Measurements from ENCODE around the gene TMPRSS9.

TMPRSS9 gene

DNA sequence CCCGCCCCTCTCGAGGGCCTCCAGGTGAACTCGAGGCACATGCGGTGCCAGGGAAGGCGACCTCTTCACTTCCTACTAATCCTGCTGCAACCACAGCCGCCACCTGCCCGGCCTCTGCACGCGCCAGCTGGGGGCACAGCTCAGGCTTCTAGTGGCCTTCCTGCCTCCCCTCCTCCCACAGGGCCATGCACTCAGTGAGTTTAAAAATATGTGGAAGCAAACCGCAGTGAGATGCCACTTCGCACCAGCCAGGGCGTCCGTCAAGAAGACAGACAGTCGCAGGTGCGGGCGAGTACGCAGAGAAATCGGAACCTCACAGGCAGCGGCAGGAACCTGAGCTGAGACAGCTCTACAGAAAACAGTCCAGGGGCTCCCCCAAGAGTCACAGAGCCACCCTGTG lies 86.3 kb downstream of the TMPRSS9 start:
- Histone ChIP-seq H3K9ac (ENCODE audit: low read depth in 1 of 2, low read length in 2 of 2) (no peak overlapping the region), H3K27me3 (ENCODE audit: control insufficient read depth in 1 of 2, insufficient read depth in 2 of 2, low read length in 2 of 2) (no peaks in the 10 kb centered on the region), H3K9me3 (ENCODE audit: control insufficient read depth in 1 of 2, low read length in 2 of 2) (no peaks in the 10 kb centered on the region), H3K4me3 (ENCODE audit: low read depth in 1 of 2, low read length in 2 of 2) (no peak overlapping the region), H3K4me1 (ENCODE audit: control insufficient read depth in 1 of 2, insufficient read depth in 2 of 2, low read length in 2 of 2) (no peaks in the 10 kb centered on the region), H3K36me3 (ENCODE audit: control insufficient read depth in 1 of 2, insufficient read depth in 2 of 2, low read length in 2 of 2) (peaks cover 0 to 30% of the 10 kb centered on the region in 2 donors), H3K27ac (ENCODE audit: low read depth, low read length) (no peak overlapping the region)

DNA sequence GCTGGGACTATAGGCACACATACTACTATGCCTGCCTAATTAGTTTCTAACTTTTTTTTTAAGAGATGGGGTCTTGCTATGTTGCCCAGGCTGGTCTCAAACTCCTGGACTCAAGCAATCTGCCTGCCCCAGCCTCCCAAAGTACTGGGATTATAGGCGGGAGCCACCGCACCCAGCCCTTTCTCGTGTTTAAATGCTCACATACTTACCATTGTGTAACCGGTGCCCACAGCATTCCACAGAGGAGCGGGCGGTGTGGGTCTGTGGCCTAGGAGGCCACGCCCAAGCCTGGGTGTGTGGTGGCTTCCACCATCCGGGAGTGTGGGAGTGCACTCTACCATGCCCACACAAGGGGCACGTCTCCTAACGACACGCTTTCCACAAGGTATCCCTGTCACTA lies 89.0 kb downstream of the TMPRSS9 start:
- H3K27ac ChIP-seq (ENCODE audit: low read depth, low read length) = no peak overlapping the region
- no peak overlapping the region for H3K4me3 ChIP-seq (ENCODE audit: low read depth in 1 of 2, low read length in 2 of 2)
- H3K36me3 ChIP-seq (ENCODE audit: control insufficient read depth in 1 of 2, insufficient read depth in 2 of 2, low read length in 2 of 2) = peaks cover 0 to 11% of the 10 kb centered on the region in 2 donors
- H3K4me1 ChIP-seq (ENCODE audit: control insufficient read depth in 1 of 2, insufficient read depth in 2 of 2, low read length in 2 of 2) = no peaks in the 10 kb centered on the region
- H3K27me3 ChIP-seq (ENCODE audit: control insufficient read depth in 1 of 2, insufficient read depth in 2 of 2, low read length in 2 of 2) = no peaks in the 10 kb centered on the region
- H3K9ac ChIP-seq (ENCODE audit: low read depth in 1 of 2, low read length in 2 of 2) = no peak overlapping the region
- H3K9me3 ChIP-seq (ENCODE audit: control insufficient read depth in 1 of 2, low read length in 2 of 2) = no peaks in the 10 kb centered on the region

GRCh38 chr19:2451138-2451537 lies 91.1 kb downstream of the TMPRSS9 start:
- no peak overlapping the region for H3K9ac ChIP-seq (ENCODE audit: low read depth in 1 of 2, low read length in 2 of 2)
- peaks cover 4 to 9% of the 10 kb centered on the region in 2 donors for H3K4me1 ChIP-seq (ENCODE audit: control insufficient read depth in 1 of 2, insufficient read depth in 2 of 2, low read length in 2 of 2)
- H3K9me3 ChIP-seq (ENCODE audit: control insufficient read depth in 1 of 2, low read length in 2 of 2) = no peaks in the 10 kb centered on the region
- H3K27ac ChIP-seq (ENCODE audit: low read depth, low read length) = no peak overlapping the region
- no peak overlapping the region for H3K4me3 ChIP-seq (ENCODE audit: low read depth in 1 of 2, low read length in 2 of 2)
- peaks cover 0 to 3% of the 10 kb centered on the region in 2 donors for H3K36me3 ChIP-seq (ENCODE audit: control insufficient read depth in 1 of 2, insufficient read depth in 2 of 2, low read length in 2 of 2)
- no peaks in the 10 kb centered on the region for H3K27me3 ChIP-seq (ENCODE audit: control insufficient read depth in 1 of 2, insufficient read depth in 2 of 2, low read length in 2 of 2)

DNA sequence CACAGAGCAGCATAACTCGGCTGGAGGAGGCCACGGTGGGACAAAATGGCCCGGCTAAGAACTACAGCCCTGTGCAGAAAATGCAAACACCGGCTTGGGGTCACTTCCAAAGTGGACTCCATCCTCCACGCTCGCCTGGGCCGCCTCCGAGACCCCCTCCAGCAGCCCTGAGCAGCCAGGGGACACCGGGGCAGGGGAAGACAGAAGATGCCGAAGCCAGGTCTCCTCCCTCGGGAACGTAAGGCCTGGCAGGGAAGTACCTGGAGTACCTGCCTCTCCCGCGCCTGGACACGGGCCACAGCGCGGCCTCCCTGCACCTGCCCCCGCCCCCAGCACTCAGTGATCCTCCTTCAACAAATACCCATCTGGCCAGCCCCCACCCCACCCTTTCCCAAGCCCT lies 91.7 kb downstream of the TMPRSS9 start:
- no peaks in the 10 kb centered on the region for H3K27me3 ChIP-seq (ENCODE audit: control insufficient read depth in 1 of 2, insufficient read depth in 2 of 2, low read length in 2 of 2)
- H3K4me1 ChIP-seq (ENCODE audit: control insufficient read depth in 1 of 2, insufficient read depth in 2 of 2, low read length in 2 of 2) = peaks cover 4 to 9% of the 10 kb centered on the region in 2 donors
- H3K4me3 ChIP-seq (ENCODE audit: low read depth in 1 of 2, low read length in 2 of 2) = no peak overlapping the region
- H3K27ac ChIP-seq (ENCODE audit: low read depth, low read length) = no peak overlapping the region
- H3K9ac ChIP-seq (ENCODE audit: low read depth in 1 of 2, low read length in 2 of 2) = no peak overlapping the region
- H3K36me3 ChIP-seq (ENCODE audit: control insufficient read depth in 1 of 2, insufficient read depth in 2 of 2, low read length in 2 of 2) = peaks cover 0 to 3% of the 10 kb centered on the region in 2 donors
- no peaks in the 10 kb centered on the region for H3K9me3 ChIP-seq (ENCODE audit: control insufficient read depth in 1 of 2, low read length in 2 of 2)

- Histone ChIP-seq H3K27ac (ENCODE audit: low read depth, low read length) (no peak overlapping the region), H3K27me3 (ENCODE audit: control insufficient read depth in 1 of 2, insufficient read depth in 2 of 2, low read length in 2 of 2) (no peaks in the 10 kb centered on the region), H3K36me3 (ENCODE audit: control insufficient read depth in 1 of 2, insufficient read depth in 2 of 2, low read length in 2 of 2) (peaks cover 0 to 3% of the 10 kb centered on the region in 2 donors), H3K4me3 (ENCODE audit: low read depth in 1 of 2, low read length in 2 of 2) (no peak overlapping the region), H3K4me1 (ENCODE audit: control insufficient read depth in 1 of 2, insufficient read depth in 2 of 2, low read length in 2 of 2) (peaks cover 4 to 13% of the 10 kb centered on the region in 2 donors), H3K9me3 (ENCODE audit: control insufficient read depth in 1 of 2, low read length in 2 of 2) (no peaks in the 10 kb centered on the region), H3K9ac (ENCODE audit: low read depth in 1 of 2, low read length in 2 of 2) (no peak overlapping the region)
Observed at GRCh38 chr19:2453431-2454025, 93.5 kb downstream of the TMPRSS9 start.

DNA sequence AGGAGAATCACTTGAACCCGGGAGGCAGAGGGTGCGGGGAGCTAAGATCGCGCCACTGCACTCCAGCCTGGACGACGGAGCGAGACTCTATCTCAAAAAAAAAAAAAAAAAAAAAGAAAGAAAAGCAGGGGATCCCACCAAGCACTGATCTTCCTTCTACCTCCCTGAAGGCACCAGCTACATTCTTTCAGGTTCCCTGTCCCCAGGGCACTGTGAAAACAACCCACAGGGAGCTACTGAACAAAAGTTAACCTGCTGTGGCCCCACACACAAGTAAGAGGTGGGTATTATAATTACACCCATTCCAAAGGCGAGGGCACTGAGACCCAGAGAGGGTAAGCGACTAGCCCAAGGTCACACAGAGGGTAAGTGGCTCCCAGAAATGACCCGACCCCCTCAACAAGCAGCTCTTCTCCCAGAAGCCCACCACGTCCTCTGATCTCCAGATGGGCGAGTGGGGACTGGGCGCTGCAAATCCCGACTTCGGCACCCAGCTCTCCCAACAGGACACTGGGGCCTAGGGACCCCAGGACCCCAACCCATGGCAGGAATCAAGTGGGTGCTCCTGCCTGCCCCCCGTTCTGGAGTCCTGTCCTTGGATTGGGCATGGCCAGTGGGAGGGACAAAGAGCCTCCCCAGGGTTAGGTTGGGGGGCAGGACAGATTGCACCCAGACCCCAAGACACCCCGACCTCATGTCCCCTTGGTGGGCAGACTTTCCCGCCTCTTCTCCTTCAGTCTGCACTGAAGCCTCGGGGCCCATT lies 94.3 kb downstream of the TMPRSS9 start:
- no peak overlapping the region for H3K4me3 ChIP-seq (ENCODE audit: low read depth in 1 of 2, low read length in 2 of 2)
- H3K9ac ChIP-seq (ENCODE audit: low read depth in 1 of 2, low read length in 2 of 2) = no peak overlapping the region
- H3K36me3 ChIP-seq (ENCODE audit: control insufficient read depth in 1 of 2, insufficient read depth in 2 of 2, low read length in 2 of 2) = peaks cover 0 to 3% of the 10 kb centered on the region in 2 donors
- no peaks in the 10 kb centered on the region for H3K27me3 ChIP-seq (ENCODE audit: control insufficient read depth in 1 of 2, insufficient read depth in 2 of 2, low read length in 2 of 2)
- H3K27ac ChIP-seq (ENCODE audit: low read depth, low read length) = no peak overlapping the region
- no peaks in the 10 kb centered on the region for H3K9me3 ChIP-seq (ENCODE audit: control insufficient read depth in 1 of 2, low read length in 2 of 2)
- peaks cover 4 to 13% of the 10 kb centered on the region in 2 donors for H3K4me1 ChIP-seq (ENCODE audit: control insufficient read depth in 1 of 2, insufficient read depth in 2 of 2, low read length in 2 of 2)

GRCh38 chr19:2454962-2455850 lies 95.1 kb downstream of the TMPRSS9 start:
- H3K9ac ChIP-seq (ENCODE audit: low read depth in 1 of 2, low read length in 2 of 2) = peak overlapping the region; percentile 64 to 72
- no peak overlapping the region for H3K27ac ChIP-seq (ENCODE audit: low read depth, low read length)
- H3K4me3 ChIP-seq (ENCODE audit: low read depth in 1 of 2, low read length in 2 of 2) = peak overlapping the region; percentile 65 to 78

GRCh38 chr19:2455851-2456570 lies 95.9 kb downstream of the TMPRSS9 start:
- peak overlapping the region; percentile 65 to 78 for H3K4me3 ChIP-seq (ENCODE audit: low read depth in 1 of 2, low read length in 2 of 2)
- H3K9me3 ChIP-seq (ENCODE audit: control insufficient read depth in 1 of 2, low read length in 2 of 2) = no peaks in the 10 kb centered on the region
- H3K36me3 ChIP-seq (ENCODE audit: control insufficient read depth in 1 of 2, insufficient read depth in 2 of 2, low read length in 2 of 2) = peaks cover 0 to 3% of the 10 kb centered on the region in 2 donors
- peak overlapping the region; percentile 64 to 72 for H3K9ac ChIP-seq (ENCODE audit: low read depth in 1 of 2, low read length in 2 of 2)
- H3K27me3 ChIP-seq (ENCODE audit: control insufficient read depth in 1 of 2, insufficient read depth in 2 of 2, low read length in 2 of 2) = no peaks in the 10 kb centered on the region
- peaks cover 4 to 13% of the 10 kb centered on the region in 2 donors for H3K4me1 ChIP-seq (ENCODE audit: control insufficient read depth in 1 of 2, insufficient read depth in 2 of 2, low read length in 2 of 2)
- no peak overlapping the region for H3K27ac ChIP-seq (ENCODE audit: low read depth, low read length)

More at GRCh38 chr19:2454962-2455850, 95.1 kb downstream of the TMPRSS9 start:
- Histone ChIP-seq H3K4me1 (ENCODE audit: control insufficient read depth in 1 of 2, insufficient read depth in 2 of 2, low read length in 2 of 2) (peaks cover 4 to 13% of the 10 kb centered on the region in 2 donors), H3K9me3 (ENCODE audit: control insufficient read depth in 1 of 2, low read length in 2 of 2) (no peaks in the 10 kb centered on the region), H3K27me3 (ENCODE audit: control insufficient read depth in 1 of 2, insufficient read depth in 2 of 2, low read length in 2 of 2) (no peaks in the 10 kb centered on the region), H3K36me3 (ENCODE audit: control insufficient read depth in 1 of 2, insufficient read depth in 2 of 2, low read length in 2 of 2) (peaks cover 0 to 3% of the 10 kb centered on the region in 2 donors)

- H3K27ac ChIP-seq (ENCODE audit: low read depth, low read length) = no peak overlapping the region
- no peaks in the 10 kb centered on the region for H3K9me3 ChIP-seq (ENCODE audit: control insufficient read depth in 1 of 2, low read length in 2 of 2)
- H3K27me3 ChIP-seq (ENCODE audit: control insufficient read depth in 1 of 2, insufficient read depth in 2 of 2, low read length in 2 of 2) = no peaks in the 10 kb centered on the region
- H3K4me3 ChIP-seq (ENCODE audit: low read depth in 1 of 2, low read length in 2 of 2) = peak overlapping the region; percentile 57 to 59
- H3K36me3 ChIP-seq (ENCODE audit: control insufficient read depth in 1 of 2, insufficient read depth in 2 of 2, low read length in 2 of 2) = no peaks in the 10 kb centered on the region
- H3K9ac ChIP-seq (ENCODE audit: low read depth in 1 of 2, low read length in 2 of 2) = peak overlapping the region; percentile 54 to 76
- peaks cover 4 to 22% of the 10 kb centered on the region in 2 donors for H3K4me1 ChIP-seq (ENCODE audit: control insufficient read depth in 1 of 2, insufficient read depth in 2 of 2, low read length in 2 of 2)
Observed at GRCh38 chr19:2457394-2458037, 97.5 kb downstream of the TMPRSS9 start.
